ENCODE measurements around the gene TMEM184A.
"Not testable (repeated sequence)": the region's sequence is repeated elsewhere in the genome, so short reads cannot be mapped to it uniquely, and the experiment has no call there.

TMEM184A gene

DNA sequence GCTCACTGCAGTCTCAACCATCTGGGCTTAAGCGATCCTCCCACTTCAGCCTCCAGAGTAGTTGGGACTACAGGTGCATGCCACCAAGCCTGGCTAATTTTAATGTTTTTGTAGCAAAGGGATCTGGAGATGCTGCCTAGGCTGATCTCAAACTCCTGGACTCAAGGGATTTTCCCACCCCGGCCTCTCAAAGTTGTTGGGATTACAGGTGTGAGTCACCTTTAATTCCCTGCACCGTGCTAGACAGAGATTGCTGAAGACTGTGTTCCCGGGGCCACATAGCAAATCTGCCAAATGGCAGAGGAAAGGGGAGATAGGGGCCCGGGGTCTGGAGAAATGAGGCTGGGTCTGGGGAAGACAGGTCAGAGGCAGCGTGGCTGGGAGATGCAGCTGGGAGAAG is 34.5 kb upstream of the TMEM184A start:
- DNase-seq (ENCODE audit: low spot score): no peak

DNA sequence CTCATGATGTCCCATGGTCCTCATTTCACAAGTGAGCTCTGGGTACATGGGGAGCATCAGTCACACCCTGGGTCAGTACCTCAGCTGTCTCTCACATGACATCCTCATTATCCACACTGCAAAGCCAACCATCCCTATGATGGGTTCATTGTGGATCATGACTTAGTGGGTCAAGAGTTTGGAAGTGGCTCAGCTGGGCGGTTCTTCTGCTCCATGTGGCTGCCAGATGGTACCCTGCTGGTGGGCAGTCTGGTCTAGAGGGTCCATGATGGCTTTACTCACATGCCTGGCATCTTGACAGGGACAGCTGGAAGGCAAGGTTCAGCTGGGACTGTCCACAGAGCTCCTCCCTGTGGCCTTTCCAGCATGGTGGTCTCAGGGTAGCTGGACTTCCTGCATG is 33.0 kb upstream of the TMEM184A start:
- no peak for DNase-seq (ENCODE audit: low spot score)

DNA sequence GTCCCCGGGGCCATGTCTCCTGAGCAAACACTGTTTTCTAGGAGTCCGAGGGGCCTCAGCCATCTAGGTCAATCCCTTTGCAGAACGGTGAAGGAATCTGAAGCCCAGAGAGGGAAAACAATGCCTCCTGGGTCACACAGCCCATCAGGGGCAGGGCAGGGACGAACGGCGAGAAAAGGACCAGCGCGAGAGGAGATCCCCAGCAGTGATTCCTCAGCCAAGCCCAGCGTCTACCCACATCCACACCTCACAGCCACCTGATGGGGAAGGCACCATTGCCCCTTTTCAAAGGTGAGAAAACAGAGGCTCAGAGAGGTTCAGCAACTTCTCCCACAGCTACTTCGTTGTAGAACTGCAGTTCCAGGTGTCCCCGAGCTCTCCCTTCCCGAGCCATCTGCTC is 31.7 kb upstream of the TMEM184A start:
- no peak for DNase-seq (ENCODE audit: low spot score)

DNA sequence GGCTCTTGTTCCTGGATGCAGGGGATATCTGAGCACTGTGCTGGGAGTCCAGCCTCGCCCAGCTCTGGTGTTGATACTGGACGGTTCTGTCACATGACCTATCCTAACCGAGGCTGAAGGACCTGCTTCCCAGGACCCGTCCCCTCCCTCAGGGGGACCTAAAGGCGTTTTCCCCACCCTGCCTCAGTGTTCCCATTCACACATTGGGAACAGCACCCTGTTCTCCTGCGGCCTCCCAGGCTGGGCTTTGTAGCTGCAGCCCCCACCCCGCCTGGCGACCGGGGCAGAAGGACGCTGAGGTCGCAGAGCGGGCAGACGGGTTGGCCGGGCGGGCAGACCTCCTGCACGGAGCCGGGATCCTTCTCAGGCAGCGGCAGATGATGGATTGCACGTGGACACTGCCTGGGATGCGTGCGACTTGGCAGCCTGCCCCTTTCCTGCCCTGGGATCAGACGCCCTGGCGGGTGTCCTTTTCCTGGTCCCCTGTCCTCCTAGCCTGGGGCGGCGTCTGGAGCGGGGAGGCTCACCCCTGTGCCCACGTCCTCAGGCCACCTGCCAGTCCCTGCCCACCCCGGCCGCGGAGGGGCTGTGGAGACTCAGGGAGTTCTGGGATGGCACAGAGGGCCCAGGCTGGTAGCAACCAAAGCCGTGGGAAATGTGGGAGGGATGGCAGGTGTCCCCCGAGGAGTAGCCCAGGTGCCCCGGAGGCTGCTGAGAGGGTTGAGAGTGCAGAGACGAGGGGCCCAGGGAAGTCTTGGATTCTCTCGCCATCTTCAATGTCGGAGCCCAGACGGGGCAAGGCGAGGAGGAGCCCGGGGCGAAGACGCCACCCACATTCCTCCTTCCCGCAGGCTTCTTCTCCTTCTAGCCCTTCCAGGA is 31.1 kb upstream of the TMEM184A start:
- DNase-seq (ENCODE audit: low spot score): no peak

DNA sequence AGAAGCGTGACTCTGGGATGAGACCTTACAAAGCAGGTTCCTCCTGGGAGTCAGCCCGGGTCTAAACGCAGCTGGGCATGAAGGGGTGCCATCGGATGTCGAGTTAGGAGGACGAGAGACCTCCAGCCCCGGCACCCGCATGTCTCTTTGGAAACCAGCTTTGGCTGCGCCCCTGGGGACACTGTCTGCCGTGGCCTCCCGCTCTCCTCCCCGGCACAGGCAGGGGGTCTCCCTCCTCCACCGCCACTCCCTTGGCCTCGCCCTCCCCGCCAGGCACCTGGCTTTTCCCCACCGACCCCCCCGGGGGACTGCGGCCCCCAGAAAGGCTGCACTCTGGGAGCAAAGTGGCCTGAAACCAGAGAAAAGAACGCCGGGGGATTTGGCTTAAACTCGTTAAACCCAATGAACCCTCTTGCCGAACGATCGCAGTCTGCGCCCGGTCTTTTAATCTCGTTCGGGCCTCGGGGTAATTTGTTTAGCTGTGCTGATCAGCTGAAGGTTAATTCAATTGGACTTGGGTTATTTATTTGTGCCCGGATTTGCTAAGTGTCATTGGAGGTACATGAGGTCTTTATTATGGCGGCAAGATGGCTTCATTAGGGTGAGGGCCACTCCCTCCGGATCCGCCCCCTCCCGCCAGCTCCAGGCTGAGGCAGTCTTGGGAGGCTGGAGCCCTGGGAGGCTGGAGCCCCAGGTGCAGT is 30.3 kb upstream of the TMEM184A start:
- no peak for DNase-seq (ENCODE audit: low spot score)

DNA sequence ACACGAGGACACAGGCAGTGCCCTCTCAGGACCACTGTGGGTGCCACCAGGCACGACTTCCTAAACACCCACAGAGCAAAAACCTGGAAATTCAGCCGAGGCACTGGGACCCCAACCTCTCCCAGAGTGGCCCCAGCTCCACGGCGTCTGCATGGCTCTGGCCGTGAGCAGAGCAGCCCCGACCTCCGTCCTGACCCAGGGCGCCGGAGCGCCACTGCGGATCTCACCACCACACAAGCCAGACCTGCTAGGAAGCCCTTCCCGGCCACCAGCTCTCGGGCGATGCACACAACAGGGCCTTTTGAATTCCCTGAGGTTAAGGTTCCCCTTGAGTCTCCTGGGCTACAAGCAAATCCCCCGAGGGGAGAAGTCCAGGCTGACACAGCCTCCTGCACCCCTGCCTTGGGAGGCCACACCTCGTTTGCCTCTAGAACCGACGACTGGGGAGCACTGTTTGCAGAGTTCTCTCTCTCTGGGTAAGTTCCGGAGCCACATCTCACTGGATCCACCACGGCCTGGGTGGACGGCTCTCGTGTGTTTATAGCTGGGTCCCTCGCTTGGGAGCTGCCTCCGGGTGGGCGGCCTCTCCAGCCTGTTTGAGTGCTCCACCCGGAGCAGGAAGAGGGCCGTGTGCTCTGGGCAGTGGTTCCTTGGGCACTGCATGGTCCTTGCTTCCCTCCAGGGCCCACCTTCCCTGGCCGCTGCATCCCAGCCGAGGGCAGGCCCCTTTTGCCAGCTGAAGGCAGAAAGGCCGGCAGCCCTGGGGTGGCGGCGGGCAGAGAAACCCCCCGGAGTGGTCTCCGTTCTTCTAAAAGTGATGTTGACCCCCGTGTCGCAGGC is 29.4 kb upstream of the TMEM184A start:
- no peak for DNase-seq (ENCODE audit: low spot score)

DNA sequence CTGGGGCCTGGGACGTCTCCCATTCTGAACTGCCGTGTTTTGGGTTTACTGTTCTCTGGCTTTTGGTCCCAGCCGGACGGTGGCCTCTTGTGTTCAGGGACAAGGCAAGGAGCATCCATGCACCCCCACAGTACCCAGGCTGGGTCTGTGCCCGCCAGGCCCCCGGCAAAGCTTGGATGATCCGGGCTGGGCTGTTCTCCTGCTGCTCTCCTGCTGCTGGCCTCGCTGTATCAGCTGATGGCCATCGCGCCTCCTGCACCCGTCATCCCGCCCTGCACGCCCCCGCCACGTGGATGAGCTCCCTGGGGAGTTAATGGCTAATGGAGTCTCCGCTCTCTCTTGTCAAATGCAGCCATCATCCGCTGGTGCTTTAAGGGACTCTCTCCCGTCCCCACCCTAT is 28.7 kb upstream of the TMEM184A start:
- DNase-seq (ENCODE audit: low spot score): no peak

DNA sequence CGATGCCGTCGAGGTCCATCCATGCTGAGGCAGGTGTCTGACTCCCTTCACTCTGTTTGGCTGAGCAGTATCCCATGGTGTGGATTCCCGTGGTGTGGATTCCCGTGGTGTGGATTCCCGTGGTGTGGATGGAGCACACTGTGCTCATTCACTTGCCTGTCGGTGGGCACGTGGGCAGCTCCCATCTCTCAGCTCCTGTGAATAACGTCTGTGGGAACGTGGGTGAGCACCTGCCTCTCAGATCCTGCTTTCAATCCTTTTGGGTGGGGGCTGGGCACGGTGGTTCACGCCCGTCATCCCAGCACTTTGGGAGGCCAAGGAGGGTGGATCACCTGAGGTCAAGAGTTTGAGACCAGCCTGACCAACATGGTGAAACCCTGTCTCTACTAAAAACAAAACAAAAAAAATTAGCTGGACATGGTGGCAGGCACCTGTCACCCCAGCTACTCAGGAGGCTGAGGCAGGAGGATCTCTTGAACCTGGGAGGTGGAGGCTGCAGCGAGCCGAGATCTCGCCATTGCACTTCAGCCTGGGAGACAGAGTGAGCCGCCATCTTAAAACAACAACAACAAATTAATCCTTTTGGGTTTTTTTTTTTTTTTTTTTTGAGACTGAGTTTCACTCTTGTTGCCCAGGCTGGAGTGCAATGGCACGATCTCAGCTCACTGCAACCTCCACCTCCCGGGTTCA is 27.4 kb upstream of the TMEM184A start:
- DNase-seq (ENCODE audit: low spot score): not testable (repeated sequence)

DNA sequence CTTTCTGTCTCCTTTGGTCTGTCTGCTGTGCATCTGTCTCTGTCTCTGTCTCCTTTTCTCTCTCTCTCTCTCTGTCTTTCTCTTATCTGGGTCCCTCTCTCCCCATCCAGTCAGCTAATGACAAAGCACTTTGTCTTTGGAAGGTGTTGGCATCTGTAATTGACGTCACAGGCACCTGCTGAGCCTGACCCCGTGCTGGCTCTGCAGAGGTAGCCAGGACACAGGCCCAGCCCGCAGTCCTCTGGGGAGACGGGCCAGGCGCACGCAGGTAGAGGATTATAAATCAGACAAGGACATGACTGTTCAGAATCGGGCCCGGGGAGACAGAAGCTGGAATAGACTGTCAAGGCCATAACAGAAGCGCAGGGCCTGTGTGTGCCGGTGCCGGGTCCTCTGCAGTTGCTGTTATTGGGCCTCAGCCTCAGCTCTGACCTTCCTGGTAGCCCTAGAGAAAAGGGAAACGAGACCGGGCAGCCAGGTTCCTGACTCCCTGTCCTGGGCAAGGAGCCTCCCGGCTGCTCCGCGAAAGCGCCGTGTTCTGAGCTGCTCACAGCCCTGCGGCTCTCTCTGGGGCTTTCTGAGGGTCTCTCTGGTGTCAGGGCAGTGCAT is 24.5 kb upstream of the TMEM184A start:
- DNase-seq (ENCODE audit: low spot score): no peak

DNA sequence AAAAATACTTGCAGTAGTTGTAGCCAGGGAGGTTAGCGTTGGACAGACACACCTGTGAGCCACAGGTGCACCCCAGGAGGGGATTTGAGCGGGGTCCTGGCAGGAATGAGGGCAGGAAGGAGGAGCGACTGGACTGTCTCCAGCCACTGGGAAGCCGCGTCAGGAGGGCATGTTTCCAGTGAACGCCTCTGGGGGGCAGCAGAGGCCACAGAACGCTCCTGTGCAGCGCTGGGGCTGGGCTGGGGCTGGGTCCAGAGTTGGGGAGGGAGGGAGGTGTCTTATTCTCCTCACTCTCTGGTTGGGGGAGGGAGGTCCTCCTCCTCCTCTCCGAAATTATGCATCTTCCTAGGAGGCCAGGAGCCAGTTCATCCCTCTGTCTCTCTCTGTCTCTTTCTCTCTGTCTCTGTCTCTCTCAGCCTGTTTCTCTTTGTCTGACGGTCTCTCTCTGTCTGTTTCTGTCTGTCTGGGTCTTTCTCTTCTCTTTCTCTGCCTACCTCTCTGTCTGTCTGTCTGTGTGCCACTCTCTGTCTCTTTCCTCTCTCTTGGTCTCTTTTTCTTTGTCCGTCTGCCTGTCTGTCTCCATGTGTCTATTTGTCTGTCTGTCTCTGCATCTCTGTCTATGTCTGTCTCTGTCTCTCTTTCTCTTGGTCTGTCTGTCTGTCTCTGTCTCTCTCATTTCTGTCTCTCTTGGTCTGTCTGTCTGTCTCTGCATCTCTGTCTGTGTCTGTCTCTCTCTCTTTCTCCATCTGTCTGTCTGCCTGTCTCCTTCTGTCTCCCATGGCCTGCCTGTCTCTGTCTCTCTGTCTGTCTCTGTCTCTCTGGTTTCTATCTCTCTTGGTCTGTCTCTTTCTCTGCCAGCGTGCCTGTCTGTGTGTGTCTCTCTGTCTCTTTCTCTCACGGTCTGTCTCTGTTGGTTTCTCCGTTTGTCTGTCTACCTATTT is 23.7 kb upstream of the TMEM184A start:
- DNase-seq (ENCODE audit: low spot score): peak; percentile 61

DNA sequence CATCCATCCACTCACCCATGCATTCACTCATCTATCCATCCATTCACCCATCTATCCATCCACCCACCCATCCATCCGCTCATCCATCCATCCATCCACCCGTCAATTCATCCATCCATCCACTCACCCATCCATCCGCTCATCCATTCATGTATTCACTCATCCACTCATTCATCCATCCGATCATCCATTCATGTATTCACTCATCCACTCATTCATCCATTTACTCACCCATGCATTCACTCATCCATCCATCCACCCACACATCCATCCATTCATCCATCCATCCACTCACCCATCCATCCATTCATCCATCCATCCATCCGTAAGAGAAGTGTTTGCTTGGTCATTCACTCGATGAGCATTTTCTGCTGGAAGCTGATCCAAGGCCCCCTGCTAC is 22.5 kb upstream of the TMEM184A start:
- no peak for DNase-seq (ENCODE audit: low spot score)

DNA sequence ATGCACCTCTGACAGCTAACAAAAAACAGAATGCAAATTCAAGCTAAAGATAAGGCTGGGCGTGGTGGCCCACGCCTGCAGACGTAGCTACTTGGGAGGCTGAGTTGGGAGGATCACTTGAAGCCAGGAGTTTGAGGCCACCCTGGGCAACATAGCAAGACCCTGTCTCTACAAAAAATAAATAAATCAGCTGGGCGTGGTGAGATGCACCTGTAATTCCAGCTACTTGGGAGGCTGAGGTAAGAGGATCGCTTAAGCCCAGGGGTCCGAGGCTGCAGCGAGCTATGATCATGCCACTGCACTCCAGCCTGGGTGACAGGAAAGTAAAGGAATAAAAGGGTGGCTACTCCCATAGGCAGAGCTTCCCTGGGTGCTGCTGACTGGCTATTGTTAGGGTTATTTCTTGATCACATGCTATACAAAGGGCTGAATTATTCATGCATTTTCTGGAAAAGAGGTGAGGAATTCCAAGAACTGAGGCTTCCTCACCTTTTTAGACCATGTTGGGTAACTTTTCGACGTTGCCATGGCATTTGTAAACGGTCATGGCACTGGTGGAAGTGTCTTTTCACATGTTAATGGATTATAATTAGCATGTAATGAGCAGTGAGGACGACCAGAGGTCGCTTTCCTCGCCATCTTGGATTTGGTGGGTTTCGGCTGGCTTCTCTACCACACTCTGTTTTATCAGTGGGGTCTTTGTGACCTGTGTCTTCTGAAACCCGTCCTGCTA is 20.7 kb upstream of the TMEM184A start:
- no peak for DNase-seq (ENCODE audit: low spot score)

DNA sequence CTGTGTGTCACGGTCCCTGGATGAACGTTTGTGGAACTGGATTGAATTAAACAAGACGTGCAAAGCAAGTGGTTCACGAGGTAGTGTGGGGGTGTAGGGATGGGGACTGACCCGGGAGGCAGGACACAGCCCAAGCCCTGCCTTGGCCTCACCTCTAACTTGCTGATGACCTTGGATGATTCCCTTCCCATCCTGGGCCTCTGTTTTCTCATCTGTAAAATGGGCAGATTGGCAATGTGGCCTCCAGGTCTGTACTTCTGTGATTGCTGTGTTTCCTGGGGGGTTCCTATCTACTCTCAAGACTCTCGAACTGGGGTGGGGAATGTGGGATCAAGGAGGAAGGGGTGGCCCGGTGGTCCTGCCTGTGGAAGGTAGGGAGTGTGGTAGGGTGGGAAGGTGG is 19.8 kb upstream of the TMEM184A start:
- no peak for DNase-seq (ENCODE audit: low spot score)

DNA sequence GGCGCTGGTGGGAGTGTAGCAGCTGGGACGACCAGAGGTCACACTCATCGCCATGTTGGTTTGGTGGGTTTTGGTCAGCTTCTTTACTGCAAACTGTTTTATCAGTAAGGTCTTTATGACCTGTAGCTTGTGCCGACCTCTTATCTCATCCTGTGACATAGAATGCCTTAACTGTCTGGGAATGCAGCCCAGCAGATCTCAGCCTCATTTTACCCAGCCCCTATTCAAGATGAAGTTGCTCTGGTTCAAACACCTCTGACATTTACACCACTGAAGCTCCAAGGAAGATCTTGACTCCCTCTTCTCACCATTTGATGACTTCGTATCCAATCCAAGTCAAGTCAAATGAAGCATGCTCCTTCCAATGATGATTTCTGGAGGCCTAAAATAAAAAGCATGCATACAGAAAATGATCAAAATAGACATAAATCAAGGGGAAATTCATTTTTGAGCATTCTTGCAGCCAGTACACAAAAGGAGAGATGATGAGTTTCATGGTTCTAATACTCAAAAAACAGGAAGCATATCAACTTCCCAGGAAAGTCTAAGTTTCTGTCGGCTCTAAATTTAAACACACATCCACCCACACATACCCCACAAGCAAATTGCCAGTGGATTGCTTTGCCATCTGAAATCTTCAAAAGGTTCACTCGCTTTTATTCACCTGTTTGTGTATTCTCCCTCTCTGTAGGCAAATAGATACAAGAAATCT is 16.3 kb upstream of the TMEM184A start:
- no peak for DNase-seq (ENCODE audit: low spot score)

DNA sequence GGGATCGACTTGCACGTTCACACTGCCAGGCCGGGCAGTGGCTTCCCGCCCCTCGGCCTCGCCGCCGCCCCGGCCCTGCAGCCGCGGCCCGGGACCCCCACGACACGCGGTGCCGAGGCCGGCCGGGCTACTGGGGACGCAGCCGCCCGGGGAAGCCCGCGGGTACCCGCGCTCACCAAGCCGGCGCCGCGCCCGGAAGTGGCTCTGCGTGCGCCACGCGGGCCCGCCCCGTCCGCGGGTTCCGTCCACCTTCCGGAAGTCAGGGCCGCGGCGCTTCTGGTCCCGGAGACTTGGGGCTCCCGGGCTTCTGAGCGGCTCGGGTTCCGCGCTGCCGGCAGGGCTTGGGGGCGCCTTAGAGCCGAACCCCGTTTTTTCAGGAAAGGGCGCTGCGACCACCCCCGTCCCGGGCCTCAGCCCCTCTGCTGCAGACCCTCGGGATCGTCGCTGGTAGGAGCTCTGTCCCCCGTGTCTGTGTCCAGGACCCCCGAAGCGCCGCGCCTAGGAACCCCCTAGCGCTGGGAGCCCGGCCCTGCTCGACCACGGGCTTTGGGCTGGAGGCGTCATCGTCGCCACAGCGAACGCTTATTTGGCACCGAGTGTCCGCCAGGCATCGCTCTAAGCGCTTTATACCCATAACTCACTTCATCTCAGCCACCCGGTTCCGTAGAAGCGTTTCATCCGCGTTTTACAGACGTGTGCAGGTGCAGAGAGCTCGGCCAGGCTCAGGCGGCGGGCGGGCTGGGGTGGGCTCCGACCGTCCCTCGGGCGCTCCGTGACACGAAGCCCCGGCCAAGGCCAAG is 14.0 kb upstream of the TMEM184A start, which contains the start of gene PSMG3:
TSS of gene PSMG3 (minus strand) at position 200 of the 800 bp plus-strand sequence. CDS start 693 bp downstream, outside the sequence.
- DNase-seq (ENCODE audit: low spot score): peak; percentile 83

DNA sequence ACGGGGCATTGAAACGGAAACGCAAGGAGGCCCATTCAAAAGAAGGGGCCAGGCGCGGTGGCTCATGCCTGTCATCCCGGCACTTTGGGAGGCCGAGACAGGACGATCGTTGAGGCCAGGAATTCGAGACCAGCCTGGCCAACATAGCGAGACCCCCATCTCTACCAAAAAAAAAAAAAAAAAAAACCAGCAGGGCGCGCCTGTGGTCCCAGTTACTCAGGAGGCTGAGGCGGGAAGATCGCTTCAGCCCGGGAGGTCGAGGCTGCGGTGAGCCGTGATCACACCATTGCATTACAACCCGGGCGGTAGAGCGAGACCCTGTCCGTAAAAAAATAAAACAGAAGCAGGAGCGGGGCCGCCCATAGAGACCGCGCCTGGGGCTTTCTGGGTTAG is 13.4 kb upstream of the TMEM184A start:
- DNase-seq (ENCODE audit: low spot score): no peak

DNA sequence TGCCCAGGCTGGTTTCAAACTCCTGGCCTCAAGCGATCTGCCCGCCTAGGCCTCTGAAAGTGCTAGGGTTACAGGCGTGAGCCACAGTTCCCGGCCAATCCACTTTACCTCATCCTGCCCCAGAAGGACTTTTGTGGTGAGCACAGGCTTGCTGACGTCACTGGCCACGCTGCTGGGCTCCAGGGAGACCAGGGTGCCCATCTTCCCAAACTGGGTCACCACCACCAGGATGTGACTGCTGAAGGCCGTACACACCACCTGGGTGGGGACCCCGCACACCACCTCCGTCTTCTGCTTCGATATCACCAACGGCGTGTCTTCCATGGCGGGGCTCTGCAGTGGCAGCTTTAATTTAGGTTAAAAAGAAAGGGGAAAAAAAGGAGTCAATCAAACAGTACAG is 13.0 kb upstream of the TMEM184A start:
- no peak for DNase-seq (ENCODE audit: low spot score)

DNA sequence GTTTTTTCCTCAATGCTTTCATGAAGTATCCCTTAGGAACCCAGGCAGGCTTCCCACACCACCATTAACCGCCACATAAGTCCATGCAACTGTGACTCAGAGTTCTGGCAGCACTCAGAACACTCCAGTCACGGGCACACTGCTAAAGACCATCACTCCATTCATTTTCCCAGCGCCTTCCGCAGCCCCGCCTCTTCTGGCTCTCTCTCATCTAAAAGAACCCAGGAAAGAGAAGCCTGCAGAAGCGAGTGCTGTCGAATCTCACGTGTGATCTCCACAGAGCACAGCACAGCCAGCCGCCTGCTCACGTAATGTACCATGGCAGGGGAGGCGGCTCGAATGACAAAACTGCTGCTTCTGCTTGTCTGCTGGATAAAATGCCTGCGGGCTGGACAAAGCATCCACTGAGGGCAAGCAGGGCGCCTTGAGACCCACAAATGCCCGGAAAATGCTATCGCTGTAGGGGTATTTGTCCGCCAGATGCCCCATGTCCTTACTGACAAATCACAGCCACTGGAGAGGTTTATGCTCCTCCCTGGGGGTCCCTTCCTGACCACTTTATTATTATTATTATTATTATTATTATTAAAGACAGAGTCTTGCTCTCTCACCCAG is 12.0 kb upstream of the TMEM184A start:
- DNase-seq (ENCODE audit: low spot score): no peak
